ENCODE measurements around the gene PATJ.
"Not testable (repeated sequence)": the region's sequence is repeated elsewhere in the genome, so short reads cannot be mapped to it uniquely, and the experiment has no call there.

The PATJ gene

DNA sequence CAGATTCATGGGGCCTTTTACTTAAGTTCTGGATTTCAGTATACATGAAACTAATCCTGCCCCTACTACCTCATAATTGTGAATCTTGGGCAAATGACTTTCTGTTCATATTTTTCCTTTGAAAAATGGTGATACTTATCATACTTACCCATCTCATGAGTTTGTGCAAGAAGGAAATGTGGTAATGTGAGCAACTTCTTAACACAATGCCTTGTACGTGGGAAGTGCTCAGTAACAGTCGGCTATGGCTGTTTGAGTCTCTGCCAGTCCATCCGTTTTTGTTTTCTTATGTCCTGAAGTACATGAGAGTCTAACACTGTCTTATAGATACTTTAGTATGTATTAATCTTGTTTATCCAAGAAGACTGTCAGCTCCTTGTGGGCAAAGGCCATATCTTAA is 86.5 kb downstream of the PATJ start:
- no peak for DNase-seq (ENCODE audit: low spot score)

DNA sequence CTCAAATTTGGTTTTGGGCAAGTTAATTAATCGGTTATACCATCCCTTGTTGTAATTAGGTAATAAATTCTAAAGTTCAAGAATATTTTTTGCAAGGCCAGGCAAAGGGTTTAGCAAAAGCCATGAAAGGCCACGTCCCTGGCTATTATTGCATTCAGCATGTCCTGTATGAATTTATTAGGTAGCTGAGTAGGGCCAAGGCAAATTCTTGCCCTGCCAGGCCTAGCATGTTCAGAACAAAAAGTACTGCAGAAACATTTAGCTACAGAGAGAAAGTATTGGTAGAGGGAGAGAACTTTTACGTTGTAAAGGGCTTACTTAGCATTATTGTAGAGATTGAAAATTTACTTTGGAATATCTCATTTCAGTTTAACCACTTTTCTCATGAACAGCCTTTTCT is 94.4 kb downstream of the PATJ start:
- no peak for DNase-seq (ENCODE audit: low spot score)

DNA sequence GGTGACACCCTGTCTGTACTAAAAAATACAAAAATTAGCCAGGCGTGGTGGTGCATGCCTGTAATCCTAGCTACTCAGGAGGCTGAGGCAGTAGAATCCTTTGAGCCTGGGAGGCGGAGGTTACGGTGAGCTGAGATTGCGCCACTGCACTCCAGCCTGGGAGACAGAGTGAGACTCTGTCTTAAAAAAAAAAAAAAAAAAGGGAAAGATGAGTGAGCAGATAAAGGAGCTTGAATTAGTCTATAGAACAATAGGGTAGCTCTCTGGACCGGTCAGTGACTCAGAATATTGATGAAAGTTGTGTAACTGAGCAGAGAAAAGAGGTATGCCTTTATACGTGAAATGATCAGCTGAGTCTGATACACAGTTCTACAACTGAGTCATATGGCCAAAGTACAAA is 95.3 kb downstream of the PATJ start:
- not testable (repeated sequence) for DNase-seq (ENCODE audit: low spot score)

DNA sequence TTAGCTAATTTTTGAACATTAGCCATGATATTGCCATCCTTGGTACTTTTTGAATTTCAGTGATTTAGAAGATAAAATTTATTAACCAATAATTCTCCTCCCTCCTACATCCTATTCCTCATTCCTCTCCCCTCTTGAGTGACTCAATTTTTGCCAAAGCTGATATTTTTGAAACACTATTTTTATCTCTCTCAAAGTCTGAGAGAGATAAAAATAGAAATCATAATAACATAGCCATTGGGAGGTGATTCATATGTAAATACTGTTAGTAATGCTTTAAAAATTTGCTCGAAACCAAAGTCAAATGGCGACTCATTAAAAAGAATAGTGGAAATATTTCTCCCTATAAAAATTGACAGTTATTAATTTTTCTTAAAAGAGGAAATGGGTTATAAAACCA is 97.4 kb downstream of the PATJ start:
- peak; percentile 80 for DNase-seq (ENCODE audit: low spot score)

DNA sequence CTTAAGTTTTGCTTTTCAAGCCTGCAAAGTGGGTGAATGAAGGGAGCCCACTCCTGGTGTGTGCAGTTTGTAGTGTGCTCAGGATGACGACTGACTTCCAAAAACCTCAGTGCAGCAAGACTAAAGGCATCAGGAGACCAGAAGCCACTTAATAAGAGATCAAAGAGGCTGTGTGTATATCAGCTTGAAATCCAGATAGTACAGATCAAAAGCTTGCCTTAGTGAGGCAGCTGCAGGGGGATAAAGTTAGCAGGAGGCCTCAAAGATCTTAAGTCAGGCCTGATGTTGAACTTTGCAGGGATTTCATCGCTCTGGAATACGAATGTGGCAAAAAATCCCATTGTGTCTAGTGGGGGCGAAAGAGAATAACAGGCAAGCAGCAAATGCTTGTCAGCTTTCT is 99.8 kb downstream of the PATJ start:
- DNase-seq (ENCODE audit: low spot score) = no peak

DNA sequence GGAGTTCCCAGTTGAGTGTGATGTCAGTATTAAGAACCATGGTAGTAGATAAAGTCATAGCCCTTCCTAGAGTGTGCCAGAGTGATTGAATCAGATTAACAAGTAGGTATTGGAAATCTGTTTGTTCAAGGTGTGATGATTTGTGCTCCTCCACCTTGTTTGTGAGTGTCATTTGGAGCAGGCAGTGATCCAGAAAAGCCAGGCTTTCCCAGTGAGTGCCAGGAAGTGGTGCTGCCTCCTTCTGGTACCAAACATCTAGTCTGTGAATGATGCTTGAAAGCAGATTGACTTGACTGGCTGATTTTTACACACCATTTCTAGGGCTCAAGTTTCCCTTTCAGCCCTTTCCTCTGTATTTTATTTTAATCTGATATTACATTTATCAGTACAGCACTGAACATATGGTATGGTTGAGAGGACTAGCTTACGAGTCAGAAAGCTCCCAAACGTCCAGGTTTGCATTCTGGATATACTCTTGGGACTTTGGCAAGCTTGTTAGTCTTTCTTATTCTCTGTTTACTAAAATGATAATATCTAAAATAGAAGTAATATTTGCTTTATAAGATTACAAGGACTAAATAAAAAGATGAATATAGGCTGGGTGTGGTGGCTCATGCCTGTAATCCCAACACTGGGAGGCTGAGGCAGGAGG is 100.7 kb downstream of the PATJ start:
- DNase-seq (ENCODE audit: low spot score) = no peak

DNA sequence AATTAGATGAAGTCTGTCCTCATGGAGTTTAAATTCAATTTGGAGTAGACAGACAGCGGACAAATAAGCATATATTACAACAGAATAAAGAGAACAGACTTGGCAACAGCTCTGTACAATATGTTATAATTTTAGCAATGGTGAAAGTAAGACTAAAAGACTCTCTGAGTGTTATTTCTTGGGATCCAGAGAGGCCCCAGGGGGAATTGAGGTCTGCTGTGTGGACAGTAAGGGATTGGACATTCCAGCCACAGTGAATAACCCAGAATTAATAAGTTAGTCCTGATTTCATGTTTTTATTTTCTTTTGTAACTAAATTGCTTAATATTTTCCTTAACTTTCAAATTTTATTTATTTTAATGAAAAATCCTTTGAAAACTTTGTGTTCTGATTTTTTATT is 101.7 kb downstream of the PATJ start:
- no peak for DNase-seq (ENCODE audit: low spot score)

DNA sequence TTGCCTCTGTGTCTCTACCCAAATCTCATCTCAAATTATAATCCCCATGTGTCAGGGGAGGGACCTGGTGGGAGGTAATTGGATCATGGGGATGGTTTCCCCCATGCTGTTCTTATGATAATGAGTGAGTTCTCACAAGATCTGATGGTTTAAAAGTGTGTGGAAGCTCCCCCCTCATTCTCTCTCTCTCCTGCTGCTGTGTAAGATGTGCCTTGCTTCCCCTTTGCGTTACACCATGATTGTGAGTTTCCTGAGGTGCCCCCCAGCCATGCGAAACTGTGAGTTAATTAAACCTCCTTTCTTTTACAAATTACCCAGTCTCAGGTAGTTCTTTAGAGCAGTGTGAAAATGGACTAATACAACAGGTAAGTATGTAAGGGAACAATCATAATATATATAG is 102.4 kb downstream of the PATJ start:
- DNase-seq (ENCODE audit: low spot score) = not testable (repeated sequence)

DNA sequence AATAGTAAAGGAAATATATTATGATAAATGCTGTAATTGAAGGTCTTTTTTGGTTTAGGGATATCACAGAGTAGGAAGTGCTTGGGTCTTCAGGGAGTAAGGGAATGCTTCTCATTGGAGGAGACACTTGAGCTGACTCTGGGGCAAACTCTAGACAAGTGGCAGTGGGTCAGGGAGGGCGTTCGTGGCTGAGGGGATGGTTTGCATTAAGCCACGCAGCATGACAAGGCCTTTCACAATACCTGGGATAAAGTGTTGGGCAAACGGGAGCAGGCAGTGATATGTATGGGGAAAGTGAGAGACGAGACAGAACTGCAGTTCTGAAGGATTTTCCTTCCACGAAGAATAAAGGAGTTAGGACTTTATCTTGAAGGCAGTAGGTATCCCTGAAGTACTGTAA is 109.0 kb downstream of the PATJ start:
- no peak for DNase-seq (ENCODE audit: low spot score)

DNA sequence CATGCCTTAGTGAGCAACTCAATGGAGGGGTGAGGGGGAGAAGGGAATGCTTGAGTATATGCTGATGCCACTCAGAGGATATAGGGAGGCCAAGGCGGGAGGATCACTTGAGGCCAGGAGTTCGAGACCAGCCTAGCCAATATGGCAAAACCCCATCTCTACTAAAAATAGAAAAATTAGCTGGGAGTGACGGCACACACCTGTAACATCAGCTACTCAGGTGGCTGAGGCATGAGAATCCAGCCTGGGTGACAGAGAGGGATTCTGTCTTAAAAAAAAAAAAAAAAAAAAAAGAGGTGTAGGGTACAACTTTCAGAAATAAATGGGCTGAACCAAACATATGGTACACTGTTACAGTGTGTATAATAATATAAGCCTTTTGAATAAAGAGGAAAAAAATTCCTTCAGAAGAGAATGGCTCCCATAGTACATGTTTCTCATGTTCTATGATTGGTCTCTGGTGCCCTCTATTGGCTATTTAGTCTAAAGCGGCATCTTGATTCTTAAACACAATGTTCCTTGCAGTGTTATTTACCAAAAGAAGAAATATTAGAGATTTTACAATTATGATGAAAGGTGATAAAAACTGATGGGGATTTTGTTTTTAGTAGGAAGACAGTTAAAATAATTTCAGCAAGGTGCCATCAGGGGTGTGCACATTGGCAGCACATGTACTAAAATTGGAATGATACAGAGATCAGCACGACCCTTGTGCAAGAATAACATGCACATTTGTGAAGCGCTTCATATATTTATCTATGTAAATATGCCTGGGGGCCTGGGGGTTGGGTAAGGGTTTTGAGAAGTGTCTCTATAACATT is 109.8 kb downstream of the PATJ start:
- peak; percentile 71 for DNase-seq (ENCODE audit: low spot score)

DNA sequence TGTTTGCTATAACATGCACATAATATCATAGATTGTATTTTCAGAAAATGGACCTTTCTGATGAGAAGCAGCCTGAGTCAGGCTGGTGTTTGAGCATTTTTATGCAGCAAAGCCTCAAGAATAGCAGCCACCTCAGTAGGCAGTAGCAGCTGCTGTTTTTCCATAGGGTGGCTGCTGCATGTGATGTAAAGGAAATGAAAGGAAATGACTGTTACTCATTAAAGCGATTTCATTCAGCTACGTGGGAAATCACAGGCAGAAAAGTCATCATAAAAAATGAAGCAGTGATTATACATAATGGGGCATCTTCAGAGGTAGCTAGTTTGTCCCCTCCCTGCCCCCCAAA is 110.4 kb downstream of the PATJ start:
- no peak for DNase-seq (ENCODE audit: low spot score)

DNA sequence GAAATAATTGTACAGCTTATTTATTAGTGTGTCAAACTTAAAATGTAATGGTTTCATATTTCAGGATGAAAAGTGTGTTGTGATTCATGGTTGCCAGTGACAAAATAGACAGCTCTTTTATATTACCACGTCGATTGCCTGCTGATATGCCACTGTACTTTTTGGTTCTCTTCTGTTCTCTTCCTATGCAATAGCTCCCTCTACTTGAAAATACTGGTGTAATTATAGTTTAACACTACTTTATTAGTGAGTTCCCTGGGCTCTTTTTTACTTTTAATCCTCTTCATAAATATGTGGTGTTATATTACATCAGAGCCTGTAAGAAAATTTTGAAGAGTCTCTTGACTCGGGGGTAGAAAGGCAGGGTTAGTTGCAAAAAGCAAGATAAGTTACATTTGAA is 111.3 kb downstream of the PATJ start:
- peak; percentile 61 for DNase-seq (ENCODE audit: low spot score)

DNA sequence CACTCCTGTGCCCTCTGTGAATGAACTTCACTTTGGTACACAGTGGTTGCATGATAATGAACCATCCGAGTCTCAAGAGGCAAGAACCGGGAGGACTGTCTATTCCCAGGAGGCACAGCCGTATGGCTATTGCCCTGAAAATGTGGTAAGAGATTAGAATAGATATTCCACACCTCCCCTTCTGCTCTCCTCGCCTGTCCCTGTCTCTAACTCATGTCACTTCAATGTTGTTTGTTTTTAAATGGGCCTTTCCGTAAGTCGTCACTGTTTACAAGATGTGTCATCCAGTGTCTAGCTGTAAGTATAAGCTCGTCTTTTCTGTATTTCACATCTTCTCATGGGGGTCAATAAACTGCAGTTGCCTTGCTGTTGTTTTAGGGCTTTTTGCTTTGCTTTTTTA is 122.2 kb downstream of the PATJ start:
- DNase-seq (ENCODE audit: low spot score) = no peak

DNA sequence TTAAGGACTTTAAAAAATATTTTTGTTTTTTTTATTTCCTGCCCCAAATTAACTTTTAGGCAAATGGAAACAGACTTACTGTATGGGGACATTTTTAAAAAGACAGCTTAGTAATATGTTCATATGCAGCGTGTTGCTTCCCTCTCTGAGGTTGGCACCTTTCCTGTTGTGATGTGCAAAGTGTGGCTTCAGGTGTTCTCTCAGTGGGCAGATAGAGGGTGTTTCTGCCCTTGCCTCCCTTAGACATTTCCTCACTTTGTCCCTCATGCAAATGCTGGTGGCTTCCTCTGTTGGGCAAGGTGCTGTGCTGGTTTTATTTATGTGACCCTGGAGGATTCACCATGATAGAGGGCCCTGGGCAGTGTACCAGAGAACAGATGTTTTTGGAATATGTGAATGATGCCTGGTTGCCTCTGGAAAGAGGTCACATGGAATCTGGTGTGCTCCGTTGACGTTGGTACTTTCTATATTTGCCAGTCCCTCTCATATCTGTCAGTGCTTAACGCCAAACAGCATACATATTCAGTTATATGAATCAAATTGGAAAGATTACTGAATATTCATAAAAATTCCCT is 123.5 kb downstream of the PATJ start:
- DNase-seq (ENCODE audit: low spot score) = no peak

DNA sequence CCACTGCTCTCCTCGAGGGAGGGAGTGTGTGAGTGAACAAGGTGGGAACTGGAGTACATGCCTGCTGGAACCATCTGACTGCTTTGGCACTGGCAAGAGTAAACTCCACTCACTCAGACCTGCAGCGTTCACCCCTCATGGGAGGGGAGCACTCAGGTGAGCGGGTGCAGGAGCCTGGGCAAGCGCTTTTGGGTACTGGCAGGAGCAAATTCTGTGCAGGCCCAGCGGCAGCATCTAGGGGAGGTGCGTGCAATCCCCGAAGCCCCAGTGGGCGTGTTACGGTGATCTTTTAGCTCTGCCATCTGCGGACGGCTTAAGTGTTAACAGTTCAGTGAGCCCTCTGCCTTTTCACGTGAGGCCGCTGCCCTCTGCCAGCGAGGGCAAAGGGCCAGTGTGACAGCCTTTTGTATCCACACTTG is 127.4 kb downstream of the PATJ start:
- DNase-seq (ENCODE audit: low spot score) = no peak

DNA sequence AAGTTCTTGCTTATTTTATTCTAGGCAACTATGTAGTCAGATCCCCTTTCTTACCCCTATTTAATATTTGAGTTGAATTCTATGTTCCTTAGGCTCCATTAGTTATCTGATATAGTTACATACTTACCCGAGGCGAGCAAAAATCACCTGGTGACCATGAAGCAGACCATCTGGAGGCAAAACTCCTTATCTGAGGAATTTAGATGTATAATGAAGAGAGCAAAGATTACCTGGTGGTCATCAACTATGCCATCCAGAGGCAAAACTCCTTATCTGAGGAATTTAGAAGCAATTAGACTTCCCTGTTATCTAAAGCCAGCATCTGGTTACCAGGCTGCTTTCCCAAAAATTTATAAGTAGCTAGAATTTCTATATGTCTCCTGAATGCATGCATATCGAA is 129.9 kb downstream of the PATJ start:
- no peak for DNase-seq (ENCODE audit: low spot score)

DNA sequence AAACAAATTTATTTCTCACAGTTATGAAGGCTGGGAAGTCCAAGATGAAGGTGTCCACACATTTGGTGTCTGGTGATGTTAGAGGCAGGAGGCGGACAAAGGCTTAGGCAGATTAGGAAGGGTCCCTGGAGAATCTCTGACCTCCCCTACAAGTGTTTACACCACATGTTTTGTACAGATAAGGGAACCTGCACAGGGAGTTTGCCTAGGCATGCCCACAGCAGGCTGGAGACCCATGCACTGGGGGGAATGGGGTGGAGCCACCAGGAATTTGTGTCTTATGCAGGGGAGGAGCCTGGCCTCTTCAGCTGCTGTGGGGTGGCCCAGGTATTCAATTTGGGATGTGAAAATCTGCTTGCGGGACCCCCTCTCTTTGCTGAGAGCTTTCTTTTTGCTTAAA is 131.3 kb downstream of the PATJ start:
- no peak for DNase-seq (ENCODE audit: low spot score)

DNA sequence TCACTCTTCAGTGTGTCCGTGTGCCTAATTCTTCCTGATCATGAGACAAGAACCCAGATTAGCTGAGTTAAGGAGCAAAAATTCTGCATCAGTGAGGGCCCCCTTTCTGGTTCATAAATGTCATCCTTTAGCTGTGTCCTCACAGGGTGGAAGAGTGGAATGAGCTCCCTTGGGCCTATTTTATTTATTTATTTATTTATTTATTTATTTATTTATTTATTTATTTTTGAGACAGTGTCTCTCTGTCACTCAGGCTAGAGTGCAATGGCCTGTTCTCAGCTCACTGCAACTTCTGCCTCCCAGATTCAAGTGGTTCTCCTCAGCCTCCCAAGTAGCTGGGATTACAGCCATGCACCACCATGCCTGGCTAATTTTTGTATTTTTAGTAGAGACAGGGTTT is 131.7 kb downstream of the PATJ start:
- DNase-seq (ENCODE audit: low spot score) = no peak

DNA sequence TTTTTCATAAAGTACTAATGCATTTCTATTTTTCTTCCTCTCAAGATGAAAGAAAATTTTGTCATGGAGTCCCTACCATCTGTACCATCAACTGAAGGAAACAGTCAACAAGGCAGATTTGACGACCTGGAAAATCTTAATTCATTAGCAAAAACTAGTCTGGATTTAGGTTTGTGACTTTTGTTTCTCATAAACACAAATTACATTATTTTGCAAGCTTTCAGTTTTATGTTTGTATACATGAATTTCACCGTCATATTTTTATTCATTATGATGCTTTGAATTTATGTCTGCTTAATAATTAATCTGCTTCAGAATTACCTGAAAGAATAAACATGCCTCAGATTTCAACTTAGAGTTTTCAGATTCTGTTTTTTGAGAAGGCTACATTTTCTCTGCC is 132.9 kb downstream of the PATJ start:
- no peak for DNase-seq (ENCODE audit: low spot score)

DNA sequence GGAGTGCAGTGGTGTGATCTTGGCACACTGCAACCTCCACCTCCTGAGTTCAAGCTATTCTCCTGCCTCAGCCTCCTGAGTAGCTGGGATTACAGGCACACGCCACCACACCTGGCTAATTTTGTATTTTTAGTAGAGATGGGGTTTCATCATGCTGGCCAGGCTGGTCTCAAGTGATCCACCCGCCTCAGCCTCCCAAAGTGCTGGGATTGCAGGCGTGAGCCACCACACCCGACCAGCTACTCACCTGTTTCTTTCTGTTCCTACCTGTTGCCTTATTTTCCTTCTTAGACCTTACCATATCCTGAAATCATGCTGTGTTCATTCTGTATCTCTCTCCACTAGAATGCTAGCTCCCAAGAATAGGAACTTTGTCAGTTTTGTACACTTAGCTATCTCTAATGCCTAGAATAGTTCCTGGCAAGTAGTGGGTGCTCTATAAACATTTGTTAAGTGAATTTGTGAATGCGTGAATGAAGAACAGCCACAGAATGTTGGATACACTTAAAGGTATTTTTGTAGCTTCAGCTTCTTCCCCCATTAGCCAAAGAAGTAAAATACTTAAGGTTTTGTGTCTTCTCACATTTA is 137.7 kb downstream of the PATJ start:
- DNase-seq (ENCODE audit: low spot score) = not testable (repeated sequence)

DNA sequence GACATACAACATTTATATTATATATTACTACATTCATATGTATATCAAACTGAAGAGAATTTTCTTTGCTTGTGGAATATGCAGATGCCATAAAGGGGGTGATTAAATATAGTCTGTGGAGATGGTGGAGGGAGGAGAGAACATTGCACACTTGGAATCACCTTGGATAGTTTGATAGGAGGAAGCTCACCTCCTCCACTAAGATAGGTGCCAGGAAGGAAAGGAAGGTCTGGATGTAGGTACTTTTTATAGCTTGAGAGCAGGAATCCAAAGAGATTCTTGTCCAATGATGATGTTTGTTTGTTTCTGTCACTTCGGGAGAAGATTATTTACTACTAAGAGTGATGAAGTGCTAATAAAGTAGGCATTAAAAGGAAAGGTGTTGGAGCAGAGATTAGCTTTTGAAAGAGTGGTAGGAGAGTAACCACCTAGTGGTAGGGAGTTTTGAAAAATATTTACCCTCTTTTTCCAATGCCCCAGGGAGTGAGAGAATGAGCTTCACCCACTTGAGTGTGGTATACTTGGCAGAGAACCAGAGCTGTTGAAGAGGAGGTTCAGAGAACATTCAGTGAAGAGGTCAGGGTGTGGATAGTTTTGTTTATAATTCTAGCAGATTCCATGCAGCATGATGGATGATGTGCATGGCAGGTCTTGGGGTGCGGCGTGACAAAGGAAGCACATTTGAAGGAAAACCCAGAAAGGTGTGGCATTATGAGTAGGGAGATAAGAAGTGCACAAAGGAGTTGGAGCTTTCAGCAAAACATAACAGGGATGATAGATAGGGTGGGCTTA is 145.0 kb downstream of the PATJ start:
- no peak for DNase-seq (ENCODE audit: low spot score)

DNA sequence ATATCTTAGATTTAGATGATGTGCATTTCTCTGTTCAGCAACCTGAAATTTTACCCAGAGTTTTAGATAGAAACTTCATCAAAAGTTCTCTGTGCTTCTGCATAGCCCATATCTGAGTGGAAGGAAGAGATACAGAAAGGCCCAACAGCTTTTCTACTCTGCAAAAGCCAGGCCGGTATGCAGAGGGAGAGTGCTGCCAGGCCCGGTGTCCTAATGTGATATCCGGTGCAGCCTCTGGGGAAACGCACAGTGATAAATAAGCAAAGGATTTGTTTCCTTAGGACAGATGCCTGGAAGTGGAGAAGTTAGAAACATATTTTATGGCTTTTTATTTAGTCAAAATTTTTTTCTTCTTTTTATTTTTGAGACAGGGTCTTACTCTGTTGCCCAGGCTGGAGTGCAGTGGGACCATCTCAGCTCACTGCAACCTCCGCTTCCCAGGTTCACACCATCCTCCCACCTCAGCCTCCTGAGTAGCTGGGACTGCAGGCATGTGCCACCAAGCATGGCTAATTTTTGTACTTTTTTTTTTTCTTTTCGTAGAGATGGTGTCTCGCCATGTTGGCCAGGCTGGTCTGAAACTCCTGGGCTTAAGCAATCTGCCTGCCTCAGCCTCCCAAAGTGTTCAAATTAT is 145.8 kb downstream of the PATJ start:
- DNase-seq (ENCODE audit: low spot score) = no peak

Data from RKO (cell line).